HT-29 (cell line): ENCODE results near the gene SLC25A48. TPM values are rescaled to one million over a fixed set of nuclear protein-coding genes. Genes with fewer than 3 reads are reported as not detected.
A peak's percentile ranks its signal among the peaks of the same experiment; 100 is the strongest.
"Not testable (repeated sequence)": the region's sequence is repeated elsewhere in the genome, so short reads cannot be mapped to it uniquely, and the experiment has no call there.

ENCODE experiments used
- DNase-seq: peaks from one replicate; pipeline ENCODE4 v3.0.0-alpha.2; 2015; ENCODE audit warnings: low spot score
- total RNA-seq: library from RNA; depleted of rRNA; stranded (reverse); fragments of >200 nt; shearing (Covaris generic); gene quantifications from 2 replicates; pipeline ENCODE4 v1.2.3, GENCODE V29; 2014

Gene SLC25A48
- total RNA-seq, 1 experiment from 2014 or later = not detected

DNA sequence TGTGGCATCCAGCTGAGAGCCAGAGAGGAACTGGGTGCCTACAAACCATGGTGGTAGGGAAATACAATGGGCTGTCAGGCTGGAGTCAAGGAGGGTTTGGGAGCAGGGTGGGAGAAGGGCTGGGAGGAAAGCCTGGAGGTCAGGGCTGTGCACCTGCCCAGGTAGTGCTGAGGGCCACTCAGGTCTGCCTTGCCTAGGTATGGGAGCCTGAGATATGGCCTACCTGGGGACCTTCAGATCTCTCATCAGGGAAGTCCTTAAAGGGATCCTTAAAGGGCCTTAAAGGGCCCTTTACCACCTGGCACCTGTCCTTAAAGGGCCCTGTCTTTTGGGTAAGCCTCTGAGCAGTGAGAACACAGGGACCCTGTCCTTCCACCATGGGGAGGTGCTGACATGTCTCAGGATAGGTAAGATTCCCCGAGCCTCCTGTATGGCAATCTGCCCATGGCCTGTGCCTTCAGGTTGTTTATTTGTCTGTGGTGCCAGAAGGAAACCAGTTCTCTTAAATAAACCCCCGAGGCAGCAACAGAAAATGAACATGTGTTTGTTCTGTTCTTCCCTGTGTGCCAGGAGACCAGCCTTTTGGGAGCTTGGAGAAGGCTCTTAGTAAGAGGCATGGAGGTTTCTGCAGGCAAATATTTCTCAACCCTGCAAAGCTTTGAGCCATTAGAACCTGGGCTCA, 23.3 kb downstream of the SLC25A48 start:
- DNase-seq = no peak

DNA sequence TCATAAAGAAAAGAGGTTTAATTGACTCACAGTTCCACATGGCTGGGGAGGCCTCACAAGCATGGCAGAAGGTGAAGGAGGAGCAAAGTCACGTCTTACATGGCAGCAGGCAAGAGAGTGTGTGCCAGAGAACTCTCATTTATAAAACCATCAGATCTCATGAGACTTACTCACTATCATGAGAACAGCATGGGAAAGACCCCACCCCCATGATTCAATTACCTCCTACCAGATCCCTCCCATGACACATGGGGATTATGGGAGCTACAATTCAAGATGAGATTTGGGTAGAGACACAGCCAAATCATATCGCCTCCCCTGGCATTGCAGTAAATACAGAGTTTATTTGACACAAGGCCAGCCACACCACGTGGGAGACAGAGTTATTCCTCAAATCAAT, 24.7 kb downstream of the SLC25A48 start:
- not testable (repeated sequence) for DNase-seq

DNA sequence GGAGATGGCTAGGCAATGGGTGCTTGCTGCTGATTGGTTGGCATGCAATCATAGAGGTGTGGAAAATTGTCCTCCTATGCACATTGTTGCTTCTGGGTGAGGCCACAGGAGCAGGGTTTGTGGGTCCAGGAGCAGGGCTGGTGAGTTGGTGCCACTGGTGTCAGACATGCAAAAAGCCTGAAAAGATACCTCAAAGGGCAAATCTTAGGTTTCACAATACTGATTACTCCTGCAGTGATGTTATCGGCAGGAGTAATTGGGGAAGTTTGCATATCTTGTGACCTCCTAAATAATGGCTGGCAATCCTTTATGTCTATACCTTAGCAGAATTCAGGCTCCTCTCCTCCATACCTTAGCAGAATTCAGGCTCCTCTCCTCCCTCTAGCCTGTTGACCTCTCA, 25.2 kb downstream of the SLC25A48 start:
- DNase-seq = no peak

DNA sequence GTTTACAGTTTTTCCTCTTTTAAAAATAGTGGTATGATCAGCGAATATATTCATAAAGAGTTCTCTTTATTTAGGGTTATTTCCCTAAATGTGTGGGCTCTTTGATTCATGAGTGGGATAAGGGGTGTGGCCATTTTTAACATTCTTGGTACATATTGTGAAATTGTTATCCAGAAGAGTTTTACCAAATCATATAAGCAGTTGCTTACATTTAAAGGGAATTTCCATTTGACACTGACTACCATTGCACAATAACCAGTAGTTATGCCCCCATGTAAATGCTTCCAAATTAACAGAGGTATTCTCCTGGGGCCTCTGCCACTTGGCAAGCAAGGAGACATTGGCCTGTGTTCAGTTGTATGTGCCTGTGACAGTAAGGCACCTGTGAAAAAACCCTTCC, 27.2 kb downstream of the SLC25A48 start:
- no peak for DNase-seq

DNA sequence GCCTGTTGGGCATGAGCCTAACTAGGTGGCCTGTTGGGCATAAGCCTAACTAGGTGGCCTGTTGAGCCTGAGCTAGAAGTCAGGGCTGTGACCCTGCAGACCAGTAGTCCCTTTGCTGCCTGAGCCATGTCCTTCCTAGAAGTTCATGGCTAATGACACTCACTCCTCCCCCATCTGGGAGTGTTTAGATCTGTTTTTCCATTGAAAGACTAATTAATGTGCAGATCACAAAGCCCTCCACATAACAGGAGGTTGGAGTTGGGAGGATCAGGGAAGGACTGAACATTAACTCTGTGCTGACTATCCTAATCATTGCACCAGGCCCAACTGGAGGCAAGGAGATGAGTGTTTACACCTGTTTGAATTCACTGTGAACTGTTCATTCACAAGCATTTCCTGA, 27.6 kb downstream of the SLC25A48 start:
- no peak for DNase-seq

DNA sequence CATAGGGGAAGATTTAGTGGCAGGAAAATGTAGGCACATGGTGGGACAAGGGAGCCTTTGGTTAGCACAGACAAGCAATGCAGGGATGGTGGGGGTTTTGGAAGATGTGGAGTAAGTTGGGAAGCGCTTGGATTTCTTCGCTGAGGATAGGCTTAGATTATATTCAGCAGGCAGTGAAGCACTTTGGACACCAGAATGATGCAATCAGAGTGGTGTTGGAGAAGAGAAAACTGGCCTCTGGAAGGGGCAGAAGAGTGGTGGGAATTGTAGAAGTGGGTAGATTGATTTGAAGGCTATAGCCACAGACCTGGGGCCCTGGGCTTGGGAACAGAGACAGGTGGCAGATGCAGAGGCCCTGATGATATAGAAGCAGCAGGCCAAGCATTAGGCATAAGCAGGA, 28.3 kb downstream of the SLC25A48 start:
- no peak for DNase-seq

DNA sequence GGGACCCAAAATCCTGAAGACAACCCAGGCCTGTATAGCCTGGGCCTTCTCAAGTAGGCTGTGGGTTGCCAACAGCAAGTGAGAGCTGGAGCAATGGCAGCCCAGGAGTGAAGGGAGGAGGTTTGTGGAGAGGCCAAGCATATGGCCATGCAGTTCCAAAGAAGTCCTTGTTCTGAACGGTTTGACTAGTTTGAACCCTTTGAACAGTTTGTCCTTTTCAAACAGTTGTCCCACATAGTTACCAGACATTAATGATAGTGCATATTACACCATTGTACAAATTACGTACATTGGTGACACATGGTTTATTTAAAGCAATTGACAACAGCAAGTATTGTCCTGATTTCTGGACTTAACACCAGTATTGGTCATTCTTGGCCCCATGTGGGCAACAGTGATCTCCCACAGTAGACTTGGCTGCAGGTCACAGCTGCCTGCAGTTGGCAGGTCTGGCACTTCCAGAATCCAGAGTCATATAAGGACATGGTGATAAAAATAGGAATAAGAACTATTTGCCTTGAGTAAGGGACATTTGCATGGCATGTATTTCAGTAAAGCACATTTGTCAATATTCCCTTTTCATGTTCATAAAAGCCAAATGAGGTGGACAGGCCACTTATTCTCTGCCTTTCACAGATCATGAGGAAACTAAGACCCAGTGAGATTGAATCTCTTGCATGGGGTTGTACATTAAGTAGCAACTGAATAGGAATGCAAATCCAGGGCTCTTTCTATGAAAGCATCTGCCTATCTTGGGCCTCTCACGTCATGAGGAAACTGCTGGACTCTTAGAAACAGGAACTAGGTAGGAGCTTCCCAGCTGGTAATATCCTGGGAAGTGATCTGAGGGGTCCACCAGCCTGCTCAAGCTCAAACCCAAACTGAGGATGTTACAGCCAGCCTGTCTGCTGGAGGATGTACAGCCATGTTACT, 30.3 kb downstream of the SLC25A48 start:
- DNase-seq = no peak

DNA sequence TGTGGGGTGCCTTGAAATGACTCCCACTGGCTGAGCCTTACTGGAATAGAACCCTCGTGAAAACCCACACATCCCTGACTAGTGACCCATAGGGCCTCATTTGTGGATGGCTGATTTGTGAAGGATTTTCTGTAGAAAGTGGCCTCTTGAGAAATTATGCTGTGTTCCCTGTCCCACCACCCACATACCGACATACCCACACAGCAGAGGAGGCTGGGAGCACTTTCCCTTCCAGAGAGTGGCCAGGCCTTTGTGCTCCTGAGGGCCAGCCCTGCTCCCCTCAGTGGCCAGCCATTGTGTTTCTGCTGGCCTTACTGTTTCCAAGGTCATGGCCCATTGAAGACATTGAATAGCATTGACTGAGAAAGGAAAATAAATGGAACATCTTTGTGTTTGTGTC, 31.6 kb downstream of the SLC25A48 start:
- DNase-seq = no peak

DNA sequence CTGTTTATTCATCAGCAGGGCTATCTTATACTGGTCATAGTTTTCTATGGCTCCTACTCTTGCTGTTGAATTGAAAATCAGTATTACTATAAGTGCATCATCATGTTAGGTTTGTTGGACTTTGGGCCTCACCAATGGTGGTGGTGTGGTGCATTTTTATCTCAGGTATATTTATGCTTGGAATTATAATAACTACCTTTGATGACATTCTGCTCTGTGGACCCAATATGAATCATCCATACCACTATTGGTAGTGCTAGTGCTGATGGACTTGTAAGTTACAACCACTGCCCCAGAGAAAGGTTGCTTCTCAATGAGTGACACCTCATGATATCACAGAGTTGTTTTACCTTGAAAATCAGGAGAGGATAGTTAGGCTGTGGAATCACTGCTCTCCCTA, 33.1 kb downstream of the SLC25A48 start:
- DNase-seq = no peak

DNA sequence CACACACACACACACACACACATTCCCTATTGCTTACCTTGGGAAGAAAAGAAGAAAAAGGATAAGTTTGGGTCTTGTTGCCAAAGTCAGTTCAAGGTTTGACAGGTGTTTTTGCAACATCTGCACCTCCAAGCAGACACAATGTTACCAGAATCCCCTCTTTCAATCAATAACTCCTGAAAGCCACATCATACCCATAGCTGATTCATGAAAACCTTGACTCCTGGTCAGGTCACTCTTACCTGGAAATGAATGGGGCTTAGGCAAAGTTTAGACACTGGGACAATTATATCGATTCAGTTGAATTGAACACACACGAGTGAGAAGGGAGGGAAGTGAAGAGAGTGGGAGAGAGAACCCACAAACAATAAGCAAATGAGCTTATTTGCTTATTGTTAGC, 34.2 kb downstream of the SLC25A48 start:
- DNase-seq = no peak

DNA sequence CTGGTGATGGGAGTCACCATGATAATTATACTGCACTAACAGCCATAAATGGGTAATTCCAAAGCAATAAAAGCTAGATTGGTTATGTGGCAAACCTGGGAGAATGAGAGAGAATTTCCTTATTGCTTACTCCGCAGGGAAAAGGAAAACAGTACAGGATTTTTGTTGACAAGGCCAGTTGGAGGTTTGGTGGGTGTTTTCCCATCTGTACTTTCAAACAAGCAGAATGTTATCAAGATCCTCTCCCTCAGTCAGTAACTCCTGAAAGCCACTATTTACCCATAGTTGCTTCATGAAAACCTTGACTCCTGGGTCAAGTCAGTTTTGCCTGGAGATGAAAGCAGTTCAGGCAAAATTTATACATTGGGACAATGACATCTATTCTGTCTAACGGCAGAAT, 34.8 kb downstream of the SLC25A48 start:
- DNase-seq = no peak

DNA sequence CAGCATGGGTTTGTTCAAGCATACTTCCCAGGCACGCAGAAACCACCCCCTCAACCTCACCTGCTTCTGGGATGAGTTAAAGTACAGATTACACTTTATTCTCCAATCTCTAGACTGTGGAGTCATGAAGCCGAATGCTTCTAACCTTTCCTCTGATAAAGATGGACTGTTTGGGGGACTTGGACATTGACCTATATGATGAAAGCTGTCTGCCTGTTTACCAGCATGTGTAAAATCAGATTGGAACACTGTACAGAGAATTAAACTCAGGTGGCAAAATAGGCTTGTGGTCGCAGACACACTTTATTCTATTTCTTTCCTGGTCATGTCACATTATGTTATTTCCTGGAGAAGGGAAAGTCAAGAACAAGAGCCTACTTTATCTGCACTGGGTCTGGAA, 35.5 kb downstream of the SLC25A48 start:
- DNase-seq = no peak

DNA sequence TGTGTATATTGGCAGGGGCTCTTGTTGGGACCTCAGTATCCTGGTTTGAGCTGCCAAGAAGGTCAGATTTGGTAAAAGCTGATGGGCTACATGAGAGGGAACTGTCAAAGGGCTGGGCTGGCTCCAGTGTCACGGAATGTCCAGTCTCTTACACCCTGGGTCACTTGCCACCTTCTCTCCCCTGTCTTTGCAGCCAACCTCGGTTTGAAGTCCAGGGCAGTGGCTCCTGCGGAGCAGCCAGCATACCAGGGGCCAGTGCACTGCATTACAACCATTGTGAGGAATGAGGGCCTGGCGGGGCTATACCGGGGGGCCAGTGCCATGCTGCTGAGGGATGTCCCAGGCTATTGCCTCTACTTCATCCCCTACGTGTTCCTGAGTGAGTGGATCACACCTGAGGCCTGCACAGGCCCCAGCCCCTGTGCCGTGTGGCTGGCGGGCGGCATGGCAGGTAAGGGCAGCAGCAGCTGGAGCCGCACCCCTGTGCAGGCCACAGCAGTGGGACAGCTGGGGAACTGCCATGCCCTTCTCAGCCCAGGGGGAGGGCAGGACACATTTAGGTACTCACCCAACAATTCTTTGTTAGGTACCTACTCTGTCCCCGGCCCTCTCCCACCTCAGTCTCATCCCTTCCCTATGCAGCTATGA, 36.9 kb downstream of the SLC25A48 start:
- no peak for DNase-seq

DNA sequence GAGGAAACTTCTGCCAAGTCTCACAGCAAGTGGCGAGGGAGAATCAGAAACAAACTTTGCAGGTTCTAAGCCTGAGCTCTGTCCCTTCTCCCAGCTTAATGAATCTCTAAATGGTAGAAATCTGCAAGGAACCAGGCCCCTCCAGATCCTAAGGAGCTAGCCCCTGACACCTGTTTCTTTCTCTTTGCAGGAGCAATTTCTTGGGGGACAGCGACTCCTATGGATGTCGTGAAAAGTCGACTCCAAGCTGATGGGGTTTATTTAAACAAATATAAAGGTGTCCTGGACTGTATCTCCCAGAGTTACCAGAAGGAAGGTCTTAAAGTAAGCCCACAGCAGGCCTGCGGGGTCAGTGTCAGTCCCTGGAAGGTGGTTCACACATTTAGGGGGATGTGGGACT, 39.4 kb downstream of the SLC25A48 start:
- DNase-seq = no peak

DNA sequence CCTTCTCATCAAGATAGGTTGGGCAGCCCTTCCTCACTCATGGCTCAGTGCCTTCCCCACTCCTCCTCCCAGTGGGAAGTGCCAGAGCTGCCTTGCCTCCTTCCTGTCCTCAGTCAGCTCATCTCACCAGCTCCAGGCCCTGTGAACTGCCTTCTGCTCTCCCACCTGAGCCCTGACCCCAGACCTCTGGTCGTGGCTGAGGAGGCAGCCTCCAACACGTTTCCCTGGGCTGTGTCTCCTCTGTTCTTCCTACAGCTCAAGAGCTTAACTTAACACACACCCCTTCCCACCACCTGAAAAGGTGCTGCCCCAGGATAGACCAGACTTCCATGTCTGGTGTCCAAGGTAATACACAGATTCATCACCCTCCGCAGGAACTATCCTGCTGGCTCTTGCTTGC, 40.0 kb downstream of the SLC25A48 start:
- no peak for DNase-seq

DNA sequence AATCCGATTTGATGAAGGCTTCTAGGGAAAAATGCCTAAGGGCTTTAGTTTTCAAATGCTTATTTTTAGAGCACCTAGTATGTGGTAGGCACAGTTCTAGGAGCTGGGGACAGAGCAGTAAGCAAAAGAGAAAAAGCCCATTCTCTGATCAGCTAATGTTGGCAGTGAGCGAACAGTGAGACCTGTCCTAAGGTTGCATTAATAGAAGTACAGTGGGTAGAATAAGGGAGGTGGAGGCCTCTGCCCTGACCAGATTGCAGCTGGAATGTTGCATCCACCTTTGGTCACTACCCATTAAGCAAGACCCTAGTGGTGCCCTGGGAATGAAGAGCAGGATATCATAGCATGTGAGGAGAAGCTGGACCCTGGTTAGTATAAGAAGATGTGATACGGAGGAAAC, 41.1 kb downstream of the SLC25A48 start:
- DNase-seq = no peak

DNA sequence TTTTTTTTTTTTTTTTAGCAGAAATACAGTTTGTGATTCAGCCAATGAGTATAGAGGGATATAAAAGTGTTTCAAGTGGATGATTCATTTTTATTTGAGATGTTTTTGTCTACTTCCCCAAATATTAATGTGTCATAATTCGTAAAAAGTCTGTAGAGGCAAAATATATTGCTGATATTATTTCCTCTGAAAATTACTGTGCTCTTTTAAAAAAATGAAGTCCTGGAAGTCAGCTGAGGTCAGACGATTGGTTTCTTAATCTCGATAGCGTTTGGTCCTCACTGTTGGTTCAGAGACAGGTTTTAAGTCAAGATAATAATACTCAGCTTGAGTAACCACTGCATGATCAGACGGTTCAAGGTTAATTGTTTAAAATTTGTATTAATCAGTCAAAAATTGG, 41.7 kb downstream of the SLC25A48 start:
- DNase-seq = no peak

DNA sequence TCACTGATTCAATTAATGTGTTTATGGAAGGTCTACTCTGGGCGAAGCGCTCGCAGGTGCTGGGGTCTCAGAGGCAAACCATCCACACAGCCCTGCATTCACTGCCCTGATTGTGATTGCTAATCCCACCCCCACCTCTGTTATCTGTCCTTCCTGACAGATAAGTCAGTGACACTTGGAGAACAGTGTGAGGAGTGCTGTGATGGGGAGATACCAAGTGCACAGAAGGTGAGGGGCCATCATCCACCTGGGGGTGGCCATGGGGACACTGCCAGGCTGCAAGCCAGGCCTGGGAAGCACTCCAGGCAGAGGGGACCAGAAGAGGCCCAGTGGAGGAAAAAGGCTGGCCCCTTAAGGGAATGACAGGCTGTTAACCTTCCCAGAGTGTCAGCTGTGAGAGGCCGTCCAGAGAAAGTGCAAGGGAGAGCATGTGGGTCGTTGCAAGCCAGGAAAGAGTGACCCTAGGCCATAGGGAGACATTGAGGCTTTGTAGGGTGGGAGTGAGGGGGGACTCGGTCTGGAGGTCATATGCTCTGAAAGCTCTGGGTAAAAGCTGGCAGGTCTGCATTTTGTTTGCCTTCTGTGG, 43.2 kb downstream of the SLC25A48 start:
- no peak for DNase-seq

DNA sequence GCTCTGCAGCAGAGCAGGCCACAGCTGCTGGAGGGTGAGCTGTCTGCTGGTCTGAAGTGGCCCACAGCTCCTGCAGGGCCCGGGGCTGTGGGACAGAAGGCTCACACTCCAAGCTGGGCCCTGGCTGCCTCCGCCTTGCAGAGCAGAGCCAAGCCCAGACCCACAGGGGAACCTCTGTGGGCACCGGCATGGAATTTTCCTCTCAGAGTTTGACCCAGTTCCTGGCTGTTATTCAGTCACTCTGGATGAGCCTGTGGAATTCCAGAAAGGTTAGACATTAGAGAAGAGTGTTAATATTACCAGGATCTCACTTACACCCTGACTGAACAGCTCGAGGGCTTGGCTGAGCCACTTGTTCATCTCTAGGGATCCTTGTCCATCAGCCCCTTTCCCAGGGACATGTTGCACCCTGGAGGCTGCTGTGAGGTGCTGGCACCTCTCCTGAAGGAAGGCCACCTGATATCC, 43.7 kb downstream of the SLC25A48 start:
- DNase-seq = no peak

DNA sequence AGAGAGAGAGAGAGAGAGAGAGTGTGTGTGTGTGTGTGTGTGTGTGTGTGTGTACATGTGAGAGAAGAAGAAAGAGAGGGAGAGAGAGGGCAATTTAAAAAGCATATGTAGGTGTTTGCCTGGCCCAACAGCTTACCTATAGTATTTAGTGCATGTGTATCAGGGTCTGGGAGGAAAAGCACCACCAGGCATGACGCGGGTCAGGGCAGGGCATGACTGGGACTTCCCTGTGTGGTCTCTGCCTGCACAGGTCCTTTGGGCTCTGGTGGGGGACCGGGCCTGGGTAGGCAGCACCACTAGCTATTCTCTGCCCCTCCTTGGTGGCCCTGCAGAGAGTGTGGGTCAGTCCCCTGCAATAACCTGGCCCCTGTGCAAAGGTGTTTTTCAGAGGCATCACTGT, 45.1 kb downstream of the SLC25A48 start:
- DNase-seq = no peak

DNA sequence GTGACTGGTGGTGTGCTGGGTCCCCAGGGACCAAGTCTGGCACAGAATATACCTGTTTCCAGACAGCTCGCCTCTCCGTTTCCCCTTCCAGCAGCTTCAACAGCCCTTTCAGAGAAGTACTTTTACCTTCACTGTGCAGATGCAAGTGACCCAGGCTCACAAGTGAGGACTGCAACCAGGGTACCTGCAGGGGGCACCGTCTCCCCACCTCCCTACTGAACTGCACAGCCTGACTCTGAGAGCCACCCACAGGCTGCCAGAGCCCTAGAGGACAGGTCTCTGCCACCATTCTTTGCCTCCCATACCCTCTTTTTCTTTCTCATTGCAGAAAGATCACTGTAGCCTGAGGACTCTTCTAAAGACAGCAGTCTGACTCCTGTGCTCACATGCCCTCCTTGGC, 45.8 kb downstream of the SLC25A48 start:
- peak; percentile 43 for DNase-seq

DNA sequence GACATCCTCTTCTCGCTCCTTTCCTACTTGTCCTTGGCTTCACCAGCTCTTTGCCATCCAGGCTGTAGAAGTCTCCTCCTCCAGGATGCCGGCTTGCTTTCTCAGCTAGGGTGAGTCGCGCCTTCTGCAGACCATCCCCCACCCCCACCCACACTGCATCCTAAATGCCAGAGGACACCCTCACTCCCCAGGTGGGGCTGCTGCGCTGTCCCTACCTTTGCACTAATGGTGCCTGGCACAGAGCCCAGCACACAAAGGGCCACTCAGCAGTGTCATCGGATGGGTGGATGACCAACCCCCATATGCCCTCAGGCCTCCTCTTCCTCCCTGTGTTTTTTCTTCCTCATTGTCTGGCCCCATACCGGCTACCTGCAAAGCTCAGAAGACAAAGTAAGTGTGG, 46.3 kb downstream of the SLC25A48 start:
- DNase-seq = no peak
